IMR-90 (cell line): Measurements from ENCODE around the gene MRPS10. TPM values are rescaled to one million over a fixed set of nuclear protein-coding genes. Genes with fewer than 3 reads are reported as not detected.
A peak's percentile ranks its signal among the peaks of the same experiment; 100 is the strongest.

Experiments
- ATAC-seq: fragments of 200-7000 bp; cut with Tn5 transposase; 2 replicates; pipeline ENCODE4 v1.9.1; 2020; ENCODE audit warnings: low read depth, mild to moderate bottlenecking, moderate library complexity
- BruUV-seq: library from RNA; stranded (reverse); fragments of 400-500 nt; replicated peaks from 2 replicates; lab custom pipeline; 2021; lab: Mats Ljungman, UMichigan
- CTCF ChIA-PET: fragments of 300-600 bp; formaldehyde crosslinking; extraction: SDS; loops from one replicate; lab custom pipeline; 2021; ENCODE audit warnings: antibody characterized with exemption; lab: Yijun Ruan, JAX
- POLR2A ChIA-PET: fragments of 300-600 bp; sonication (Branson Sonifier 250); formaldehyde crosslinking; loops from one replicate; lab custom pipeline; 2022; ENCODE audit warnings: antibody characterized with exemption; ENCODE audit not compliant: unreplicated experiment; lab: Charles Lee
- DNase-seq: peaks from one replicate; pipeline ENCODE4 v3.0.0; 2013
- H2AFZ ChIP-seq: replicated peaks from 2 replicates; pipeline ENCODE3; 2013; ENCODE audit warnings: low read length, mild to moderate bottlenecking; ENCODE audit not compliant: poor library complexity
- H2AK5ac ChIP-seq: 2 replicates; pipeline ENCODE4 v1.6.1; 2013; ENCODE audit warnings: low read depth, low read length, inconsistent platforms
- H2AK9ac ChIP-seq: replicated peaks from 2 replicates; pipeline ENCODE3; 2013; ENCODE audit warnings: mild to moderate bottlenecking, low read depth, low read length, moderate library complexity; ENCODE audit not compliant: poor library complexity
- H2BK120ac ChIP-seq: 2 replicates; pipeline ENCODE4 v1.6.1; 2013; ENCODE audit warnings: low read depth, low read length, inconsistent platforms
- H2BK15ac ChIP-seq: 3 replicates; pipeline ENCODE4 v1.6.1; 2013; ENCODE audit warnings: low read depth, low read length, inconsistent platforms
- H2BK20ac ChIP-seq: 2 replicates; pipeline ENCODE4 v1.6.1; 2013; ENCODE audit warnings: low read depth, mild to moderate bottlenecking, inconsistent platforms, low read length, moderate library complexity
- H2BK5ac ChIP-seq: 2 replicates; pipeline ENCODE4 v1.6.1; 2013; ENCODE audit warnings: mild to moderate bottlenecking, low read depth, low read length, inconsistent platforms; ENCODE audit not compliant: poor library complexity, severe bottlenecking
- H3K14ac ChIP-seq: replicated peaks from 2 replicates; pipeline ENCODE4 v1.6.1; 2013; ENCODE audit warnings: low read depth, low read length, inconsistent platforms
- H3K18ac ChIP-seq: 2 replicates; pipeline ENCODE4 v1.6.1; 2013; ENCODE audit warnings: low read depth, low read length, control low read depth
- H3K23ac ChIP-seq: 2 replicates; pipeline ENCODE4 v1.6.1; 2013; ENCODE audit warnings: low read depth, low read length, inconsistent platforms
- H3K27ac ChIP-seq: 2 replicates; pipeline ENCODE4 v1.5.1; 2013; ENCODE audit warnings: mild to moderate bottlenecking, control low read depth, low read length; ENCODE audit not compliant: insufficient read depth
- H3K27me3 ChIP-seq: 2 replicates; pipeline ENCODE4 v1.6.1; 2013; ENCODE audit warnings: low read length; ENCODE audit not compliant: control insufficient read depth, insufficient read depth
- H3K36me3 ChIP-seq: 2 replicates; pipeline ENCODE4 v1.6.1; 2013; ENCODE audit warnings: low read length, mixed read lengths; ENCODE audit not compliant: control insufficient read depth, insufficient read depth
- H3K4ac ChIP-seq: 2 replicates; pipeline ENCODE4 v1.6.1; 2013; ENCODE audit warnings: low read depth, low read length, inconsistent platforms
- H3K4me1 ChIP-seq: 2 replicates; pipeline ENCODE4 v1.6.1; 2013; ENCODE audit warnings: low read length, mixed read lengths; ENCODE audit not compliant: control insufficient read depth, insufficient read depth
- H3K4me2 ChIP-seq: 2 replicates; pipeline ENCODE4 v1.6.1; 2013; ENCODE audit warnings: low read depth, mild to moderate bottlenecking, control low read depth, low read length, moderate library complexity
- H3K4me3 ChIP-seq: 2 replicates; pipeline ENCODE4 v1.5.1; 2013; ENCODE audit warnings: low read depth, mild to moderate bottlenecking, control low read depth, low read length, moderate library complexity; ENCODE audit not compliant: insufficient read depth
- H3K56ac ChIP-seq: 2 replicates; pipeline ENCODE4 v1.6.1; 2013; ENCODE audit warnings: low read length, inconsistent platforms; ENCODE audit not compliant: insufficient read depth; ENCODE audit errors: extremely low read depth
- H3K79me1 ChIP-seq, 2 experiments: 2 replicates each; pipeline ENCODE4 v1.6.1; 2013; ENCODE audit warnings: low read length in 2 of 2, inconsistent platforms in 1 of 2, low read depth in 1 of 2
- H3K9ac ChIP-seq: 2 replicates; pipeline ENCODE4 v1.6.1; 2013; ENCODE audit warnings: low read depth, low read length, control low read depth
- H3K9me1 ChIP-seq: 2 replicates; pipeline ENCODE4 v1.6.1; 2013; ENCODE audit warnings: low read length, inconsistent platforms; ENCODE audit not compliant: insufficient read depth
- H3K9me3 ChIP-seq: 2 replicates; pipeline ENCODE4 v1.6.1; 2013; ENCODE audit warnings: low read length; ENCODE audit not compliant: control insufficient read depth, insufficient read depth
- H4K20me1 ChIP-seq: 2 replicates; pipeline ENCODE4 v1.6.1; 2013; ENCODE audit warnings: low read length, inconsistent platforms; ENCODE audit not compliant: insufficient read depth
- H4K5ac ChIP-seq: 2 replicates; pipeline ENCODE4 v1.6.1; 2013; ENCODE audit warnings: mild to moderate bottlenecking, low read depth, low read length, control low read depth
- H4K8ac ChIP-seq, 2 experiments: 2 replicates each; pipeline ENCODE4 v1.6.1; 2013; ENCODE audit warnings: low read depth in 2 of 2, low read length in 2 of 2, control low read depth in 1 of 2, inconsistent platforms in 1 of 2
- H4K91ac ChIP-seq: 2 replicates; pipeline ENCODE4 v1.6.1; 2013; ENCODE audit warnings: low read depth, low read length, inconsistent platforms; ENCODE audit not compliant: insufficient read depth
- CEBPB ChIP-seq: IDR thresholded peaks from 2 replicates; pipeline ENCODE4 v1.6.1; 2012; ENCODE audit warnings: low read depth, low read length, improper control_type of control experiment
- NFE2L2 ChIP-seq: fragments of 150-350 bp; IDR thresholded peaks from 2 replicates; pipeline ENCODE4 v1.6.1; 2016; ENCODE audit warnings: low read depth, mild to moderate bottlenecking, low read length
- RFX5 ChIP-seq: IDR thresholded peaks from 2 replicates; pipeline ENCODE4 v1.8.0; 2012; ENCODE audit warnings: low read depth, mild to moderate bottlenecking, low read length, moderate library complexity
- WGBS, 2 experiments: methylation state at CpG; one replicate each; pipeline versions ENCODE4 v1.1.5 to v1.1.7; 2013; ENCODE audit warnings: missing lambda C conversion rate in 2 of 2; ENCODE audit not compliant: insufficient read length in 1 of 2; ENCODE audit errors: extremely low coverage in 2 of 2; 5-methylcytosine and 5-hydroxymethylcytosine counted together
- dilution Hi-C: fragments of 300-500 bp; cut with HindIII; formaldehyde crosslinking; loops from one replicate; pipeline ENCODE4 v1.14.3; 2018; ENCODE audit warnings: low sequenced_read_pairs; ENCODE audit not compliant: unreplicated experiment
- in situ Hi-C: fragments of 300-500 bp; cut with MboI; formaldehyde crosslinking; loops from 3 replicates; pipeline ENCODE4 v1.14.3; 2019; ENCODE audit warnings: low sequenced_read_pairs, inconsistent platforms, mixed read lengths
- intact Hi-C: fragments of 100-400 bp; cut with micrococcal nuclease; formaldehyde crosslinking; loops from 2 replicates; pipeline ENCODE4 v1.10.0; 2022
- polyA plus RNA-seq, 3 experiments: library from polyadenylated mRNA; depleted of rRNA; stranded (reverse); fragments of >200 nt; gene quantifications; 2 replicates each; pipeline ENCODE4 v1.2.3, GENCODE V29; 2012; ENCODE audit warnings: low replicate concordance in 1 of 3
- total RNA-seq: library from RNA; depleted of rRNA; stranded (reverse); fragments of >200 nt; gene quantifications from 2 replicates; pipeline ENCODE4 v1.2.3, GENCODE V29; 2012
- TF ChIP-seq, protein P1 (sequence below): fragments of 150-350 bp; IDR thresholded peaks from 2 replicates; pipeline ENCODE4 v1.6.1; 2016; ENCODE audit warnings: low read depth, mild to moderate bottlenecking, low read length, moderate library complexity, borderline replicate concordance
- TF ChIP-seq, protein P2 (sequence below): conservative IDR thresholded peaks from 2 replicates; pipeline ENCODE4 v1.5.1; 2012; ENCODE audit warnings: mild to moderate bottlenecking, low read depth, low read length, improper control_type of control experiment

MRPS10 gene
- total and polyA plus RNA-seq, 2 of the 4 experiments (the other 2 are of a cell fraction), result 28.5 to 47.0 TPM

DNA sequence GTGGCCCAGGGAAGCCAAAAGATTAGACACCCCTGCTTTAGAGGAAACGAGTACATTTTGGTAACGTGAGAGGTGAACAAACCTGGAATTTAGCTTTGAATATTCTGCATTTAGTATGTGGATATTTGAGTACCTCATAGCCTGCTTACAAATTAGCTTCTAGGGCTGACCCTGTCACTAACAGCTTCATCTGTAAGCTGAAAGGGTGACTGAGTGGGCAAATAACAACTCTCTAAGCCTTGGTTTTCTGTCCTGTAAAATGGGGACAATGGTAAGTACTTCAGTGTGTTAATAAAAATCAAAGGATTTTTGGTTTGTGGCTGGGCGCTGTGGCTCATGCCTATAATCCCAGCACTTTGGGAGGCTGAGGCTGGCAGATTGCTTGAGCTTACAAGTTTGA, 14.5 kb downstream of the MRPS10 start:
- dilution Hi-C loops (no loop called here), intact Hi-C loops (no loop called here), in situ Hi-C loops (no loop called here)
- no CpG with 5 or more reads among the region's 3 CpGs for WGBS, 2 experiments
- Histone ChIP-seq H3K4me2 (no peak overlapping the region), H2BK5ac (no peak overlapping the region), H3K4me1 (peaks cover 17% of the 10 kb centered on the region), H4K20me1 (no peaks in the 10 kb centered on the region; the same call in 1 of the 2 replicates), H3K9ac (no peak overlapping the region), H3K9me3 (no peaks in the 10 kb centered on the region), H3K27me3 (no peaks in the 10 kb centered on the region), H3K27ac (no peak overlapping the region), H2AK5ac (no peak overlapping the region; the same call in 1 of the 2 replicates), H3K36me3 (peaks cover 12% of the 10 kb centered on the region), H4K5ac (no peak overlapping the region), H3K9me1 (peaks cover 10% of the 10 kb centered on the region), H2AK9ac (no peak overlapping the region), H2BK15ac (no peak overlapping the region), H3K56ac (no peak overlapping the region), H3K18ac (no peak overlapping the region), H2BK120ac (no peak overlapping the region), H2BK20ac (peak overlapping the region; percentile 25; the same call in 1 of the 2 replicates), H3K4me3 (no peak overlapping the region), H2AFZ (no peak overlapping the region), H3K4ac (no peak overlapping the region), H3K23ac (no peak overlapping the region), H3K14ac (no peak overlapping the region), H4K8ac (no peak overlapping the region), H4K91ac (no peak overlapping the region), H3K79me1 (peaks cover 0 to 17% of the 10 kb centered on the region in 2 experiments; a peak in 3 of 4 replicates)
- ATAC-seq (no peak), DNase-seq (no peak)
- POLR2A ChIA-PET, result no interaction called here
- no TSS peak for BruUV-seq
- TF ChIP-seq, protein P1, sequence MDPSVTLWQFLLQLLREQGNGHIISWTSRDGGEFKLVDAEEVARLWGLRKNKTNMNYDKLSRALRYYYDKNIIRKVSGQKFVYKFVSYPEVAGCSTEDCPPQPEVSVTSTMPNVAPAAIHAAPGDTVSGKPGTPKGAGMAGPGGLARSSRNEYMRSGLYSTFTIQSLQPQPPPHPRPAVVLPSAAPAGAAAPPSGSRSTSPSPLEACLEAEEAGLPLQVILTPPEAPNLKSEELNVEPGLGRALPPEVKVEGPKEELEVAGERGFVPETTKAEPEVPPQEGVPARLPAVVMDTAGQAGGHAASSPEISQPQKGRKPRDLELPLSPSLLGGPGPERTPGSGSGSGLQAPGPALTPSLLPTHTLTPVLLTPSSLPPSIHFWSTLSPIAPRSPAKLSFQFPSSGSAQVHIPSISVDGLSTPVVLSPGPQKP, result no peak
- TF ChIP-seq, protein P2, sequence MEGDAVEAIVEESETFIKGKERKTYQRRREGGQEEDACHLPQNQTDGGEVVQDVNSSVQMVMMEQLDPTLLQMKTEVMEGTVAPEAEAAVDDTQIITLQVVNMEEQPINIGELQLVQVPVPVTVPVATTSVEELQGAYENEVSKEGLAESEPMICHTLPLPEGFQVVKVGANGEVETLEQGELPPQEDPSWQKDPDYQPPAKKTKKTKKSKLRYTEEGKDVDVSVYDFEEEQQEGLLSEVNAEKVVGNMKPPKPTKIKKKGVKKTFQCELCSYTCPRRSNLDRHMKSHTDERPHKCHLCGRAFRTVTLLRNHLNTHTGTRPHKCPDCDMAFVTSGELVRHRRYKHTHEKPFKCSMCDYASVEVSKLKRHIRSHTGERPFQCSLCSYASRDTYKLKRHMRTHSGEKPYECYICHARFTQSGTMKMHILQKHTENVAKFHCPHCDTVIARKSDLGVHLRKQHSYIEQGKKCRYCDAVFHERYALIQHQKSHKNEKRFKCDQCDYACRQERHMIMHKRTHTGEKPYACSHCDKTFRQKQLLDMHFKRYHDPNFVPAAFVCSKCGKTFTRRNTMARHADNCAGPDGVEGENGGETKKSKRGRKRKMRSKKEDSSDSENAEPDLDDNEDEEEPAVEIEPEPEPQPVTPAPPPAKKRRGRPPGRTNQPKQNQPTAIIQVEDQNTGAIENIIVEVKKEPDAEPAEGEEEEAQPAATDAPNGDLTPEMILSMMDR, result no peak
- no peak for TF ChIP-seq CEBPB
- no peak for TF ChIP-seq NFE2L2
- no peak for TF ChIP-seq RFX5
- CTCF ChIA-PET, result interaction anchor here (0.6 to 2.0 kb wide), 3 partner anchors 12 to 66 kb away, joined by 3 to 5 read pairs (median 3); no protein-coding TSS in a partner anchor
